Measurements from ENCODE around the gene ACOX3.
"Not testable (repeated sequence)": the region's sequence is repeated elsewhere in the genome, so short reads cannot be mapped to it uniquely, and the experiment has no call there.

ACOX3 gene

DNA sequence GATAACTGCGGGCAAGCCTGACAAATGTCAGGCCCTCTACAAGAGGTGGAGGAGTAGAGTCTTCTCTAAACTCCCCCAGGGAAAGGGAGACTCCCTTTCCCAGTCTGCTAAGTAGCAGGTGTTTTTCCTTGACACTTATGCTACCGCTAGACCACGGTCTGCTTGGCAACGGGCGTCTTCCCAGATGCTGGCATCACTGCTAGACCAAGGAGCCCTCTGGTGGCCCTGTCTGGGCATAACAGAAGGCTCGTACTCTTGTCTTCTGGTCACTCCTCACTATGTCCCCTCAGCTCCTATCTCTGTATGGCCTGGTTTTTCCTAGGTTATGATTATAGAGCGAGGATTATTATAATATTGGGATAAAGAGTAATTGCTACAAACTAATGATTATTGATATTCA is 33.6 kb downstream of the ACOX3 start:
- not testable (repeated sequence) for DNase-seq (ENCODE audit: low read depth, low spot score)

DNA sequence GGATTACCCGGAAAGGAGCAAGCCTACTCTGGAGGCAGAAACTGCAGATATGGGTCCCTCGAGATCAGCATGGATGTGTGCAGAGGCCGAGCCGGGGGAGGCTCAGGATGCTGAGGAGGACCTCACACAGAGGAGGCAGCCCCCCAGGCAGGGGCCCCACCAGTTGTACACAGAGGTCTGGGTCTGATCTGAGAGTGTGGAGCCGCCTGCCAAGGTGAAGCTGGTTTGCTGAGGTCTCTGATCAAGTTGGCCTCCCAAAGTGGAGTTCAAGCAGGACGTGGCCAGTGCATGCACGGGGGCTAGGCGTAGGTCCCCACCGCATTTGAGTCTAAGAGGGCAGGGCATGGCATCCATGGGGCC is 35.0 kb downstream of the ACOX3 start:
- no peak for DNase-seq (ENCODE audit: low read depth, low spot score)

DNA sequence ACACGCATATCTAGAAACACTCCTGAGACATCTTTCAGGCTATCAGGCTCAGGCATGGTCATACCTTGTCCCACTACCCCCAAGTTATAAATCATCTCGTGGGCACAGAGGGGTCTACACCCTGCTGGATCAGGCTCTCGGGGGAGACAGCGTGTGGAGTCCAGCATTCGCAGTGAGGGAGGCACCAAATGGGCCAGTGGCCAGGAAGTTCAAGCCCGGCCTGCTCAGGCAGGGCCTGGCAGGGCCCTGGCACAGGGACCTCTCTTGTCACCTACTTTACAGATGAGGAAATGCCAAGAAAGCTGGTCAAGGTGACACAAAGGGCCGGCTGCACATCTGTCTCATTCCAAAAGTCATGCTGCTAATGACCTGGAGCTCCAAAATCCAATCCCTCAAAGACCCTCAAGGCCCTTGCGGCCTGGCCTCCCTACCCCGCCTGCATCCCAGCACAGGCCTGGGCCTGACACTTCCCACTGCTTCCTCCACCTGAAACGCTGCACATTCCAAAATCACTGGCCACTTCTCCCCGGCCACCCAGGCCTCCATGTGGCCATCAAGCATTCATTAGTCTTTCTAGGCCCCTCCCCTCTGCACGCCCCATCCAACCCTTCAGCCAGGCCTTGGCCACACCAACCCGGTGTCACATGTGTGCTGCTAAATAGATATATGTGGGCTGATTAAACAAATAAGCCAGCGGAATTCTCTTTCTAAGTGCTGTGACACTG is 35.6 kb downstream of the ACOX3 start:
- no peak for DNase-seq (ENCODE audit: low read depth, low spot score)

GRCh38 chr4:8403976-8404375 is 36.5 kb downstream of the ACOX3 start:
- DNase-seq (ENCODE audit: low read depth, low spot score): no peak

DNA sequence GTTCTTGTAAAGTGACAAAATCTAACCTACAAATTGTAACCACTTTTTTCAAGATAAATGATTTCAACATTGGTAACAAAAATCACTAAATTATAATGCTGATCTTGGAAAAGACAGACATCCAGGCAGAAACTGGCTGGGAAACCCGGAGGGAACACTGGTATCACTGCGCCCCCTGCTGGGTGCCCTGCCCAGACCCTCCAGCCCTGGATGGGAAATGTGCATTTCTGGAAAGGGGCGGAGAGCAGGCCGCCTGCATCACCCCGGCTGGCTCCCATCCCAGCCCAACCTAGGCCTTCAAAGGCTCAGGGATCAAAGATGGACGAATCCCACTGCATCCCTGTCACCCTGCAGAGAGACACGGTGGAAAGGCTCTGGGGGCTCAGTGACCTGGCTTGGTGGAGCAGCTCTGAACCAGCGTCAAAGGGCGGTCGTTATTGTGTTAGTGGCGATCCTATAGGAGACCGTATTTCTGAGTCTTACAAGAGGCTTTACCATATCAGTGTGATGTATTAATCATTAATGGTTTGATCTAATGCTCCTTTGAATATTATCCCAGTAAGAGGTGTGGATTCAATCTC is 37.3 kb downstream of the ACOX3 start:
- peak; percentile 45 for DNase-seq (ENCODE audit: low read depth, low spot score)

DNA sequence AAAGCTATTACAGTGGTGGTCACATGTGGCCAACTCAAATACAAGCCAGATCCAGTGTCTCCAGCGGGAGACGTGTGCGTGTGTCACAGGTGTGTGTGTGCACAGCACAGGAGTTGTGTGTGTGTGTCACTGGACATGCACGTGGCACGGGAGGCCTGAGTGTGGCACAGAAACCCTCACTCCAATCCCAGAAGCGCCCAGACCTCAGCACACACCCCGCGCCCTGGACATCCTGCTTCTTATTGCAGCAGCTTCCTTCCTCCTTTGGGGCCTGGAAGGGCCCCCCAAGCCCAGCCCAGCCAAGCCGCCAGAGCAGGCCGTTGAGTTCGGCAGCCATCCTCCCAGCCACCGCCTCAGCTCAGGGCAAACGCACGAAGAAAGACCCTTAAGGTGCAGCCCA is 37.9 kb downstream of the ACOX3 start:
- no peak for DNase-seq (ENCODE audit: low read depth, low spot score)

DNA sequence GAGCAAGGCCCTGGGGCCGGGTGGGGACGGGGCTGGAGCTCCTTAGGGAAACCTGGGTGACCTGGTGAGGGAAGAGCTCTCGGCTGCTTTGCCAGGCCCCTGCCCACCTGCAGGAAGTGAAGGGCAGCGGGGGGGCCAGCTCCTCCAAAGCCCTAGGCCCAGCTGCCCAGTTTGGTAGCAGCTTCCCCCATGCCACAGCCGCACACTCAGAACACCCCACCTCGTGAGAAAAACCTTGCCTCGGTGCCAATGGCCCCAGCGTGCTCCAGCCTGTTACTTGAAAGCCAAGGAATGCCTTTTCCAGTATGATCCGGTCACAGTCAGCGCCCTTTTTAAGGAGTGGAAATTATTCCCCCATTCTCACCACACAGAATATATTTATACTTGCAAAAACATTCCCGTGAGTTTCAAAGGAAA is 38.3 kb downstream of the ACOX3 start:
- DNase-seq (ENCODE audit: low read depth, low spot score): no peak

DNA sequence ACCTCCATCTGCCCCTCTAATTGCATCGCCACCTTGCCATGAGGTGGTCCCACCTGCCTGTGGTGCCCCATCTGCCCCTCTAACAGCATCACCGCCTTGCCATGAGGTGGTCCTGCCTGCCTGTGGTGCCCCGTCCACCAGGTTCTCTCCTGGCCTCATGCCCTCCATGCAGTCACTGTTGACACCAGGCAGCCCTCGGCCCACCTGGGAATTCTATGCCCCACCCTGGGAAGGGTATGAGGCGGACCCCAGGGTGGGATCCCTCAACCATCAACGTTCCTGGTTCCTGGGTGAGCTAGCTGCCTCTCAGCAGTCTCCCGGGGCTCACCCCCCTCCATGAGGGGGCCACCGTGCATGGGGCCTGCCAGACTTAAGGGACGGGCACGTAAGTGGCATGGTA is 38.9 kb downstream of the ACOX3 start:
- DNase-seq (ENCODE audit: low read depth, low spot score): no peak

DNA sequence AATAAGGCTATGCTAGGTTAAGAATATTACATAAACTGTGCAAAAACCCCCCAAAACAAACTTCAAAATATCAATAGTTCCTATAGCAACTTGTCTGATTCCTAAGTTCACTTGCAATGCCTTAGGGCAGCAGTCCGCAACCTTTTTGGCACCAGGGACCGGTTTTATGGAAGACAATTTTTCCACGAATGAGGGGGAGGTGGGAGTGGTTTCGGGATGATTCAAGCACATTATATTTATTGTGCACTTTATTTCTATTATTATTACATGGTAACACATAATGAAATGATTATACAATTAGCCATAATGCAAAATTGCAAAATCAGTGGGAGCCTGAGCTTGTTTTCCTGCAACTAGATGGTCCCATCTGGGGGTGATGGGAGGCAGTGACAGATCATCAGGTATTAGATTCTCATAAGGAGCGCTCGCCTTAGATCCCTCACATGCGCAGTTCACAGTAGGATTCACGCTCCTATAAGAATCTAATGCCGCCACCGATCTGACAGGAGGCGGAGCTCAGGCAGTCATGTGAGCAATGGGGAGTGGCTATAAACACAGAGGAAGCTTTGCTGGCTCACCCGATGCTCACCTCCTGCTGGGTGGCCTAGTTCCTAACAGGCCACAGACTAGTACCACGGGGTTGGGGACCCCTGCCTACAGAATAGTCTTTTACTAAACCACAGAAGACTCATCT is 39.7 kb downstream of the ACOX3 start:
- no peak for DNase-seq (ENCODE audit: low read depth, low spot score)

GRCh38 chr4:8399298-8399697 is 41.2 kb downstream of the ACOX3 start:
- no peak for DNase-seq (ENCODE audit: low read depth, low spot score)

- DNase-seq (ENCODE audit: low read depth, low spot score): no peak
These were observed 42.2 kb downstream of the ACOX3 start for GRCh38 chr4:8398347-8398746.

DNA sequence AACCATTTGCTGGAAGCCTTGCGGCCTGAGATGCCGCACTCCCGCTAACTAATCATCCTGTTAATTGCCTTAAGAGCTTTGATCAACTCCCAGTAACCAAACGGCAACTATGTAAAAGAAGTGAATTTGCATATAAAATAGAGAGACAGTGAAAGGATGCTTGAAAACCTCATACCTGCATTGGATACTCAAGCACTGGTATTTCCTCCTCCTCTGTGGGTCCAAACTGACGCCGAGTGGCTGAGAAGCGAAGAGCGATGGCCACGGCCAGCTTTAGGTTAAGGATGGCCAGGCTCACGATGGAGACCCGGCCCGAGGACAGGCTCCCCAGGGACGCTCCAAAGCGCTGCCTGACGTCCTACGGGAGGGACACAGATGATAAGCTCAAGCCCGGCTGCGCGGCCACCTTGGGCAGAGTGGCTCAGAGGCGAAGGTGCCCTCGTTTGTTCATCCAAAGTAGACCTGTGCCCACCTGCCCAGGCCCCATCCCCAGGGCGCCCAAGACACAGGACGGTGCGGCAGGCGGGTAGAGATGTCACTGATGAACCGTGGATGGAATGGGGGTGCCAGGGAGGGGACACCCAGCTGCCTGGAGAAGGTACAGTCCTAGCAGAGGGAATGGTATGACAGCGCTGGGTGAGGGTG is 43.6 kb downstream of the ACOX3 start:
- no peak for DNase-seq (ENCODE audit: low read depth, low spot score)

- DNase-seq (ENCODE audit: low read depth, low spot score): no peak
These were observed 44.8 kb downstream of the ACOX3 start for GRCh38 chr4:8395504-8396296.

GRCh38 chr4:8394806-8395205 is 45.7 kb downstream of the ACOX3 start:
- no peak for DNase-seq (ENCODE audit: low read depth, low spot score)

- no peak for DNase-seq (ENCODE audit: low read depth, low spot score)
These were observed 46.4 kb downstream of the ACOX3 start for GRCh38 chr4:8394061-8394519.

GRCh38 chr4:8393593-8394038 is 46.9 kb downstream of the ACOX3 start:
- peak; percentile 65 for DNase-seq (ENCODE audit: low read depth, low spot score)

- no peak for DNase-seq (ENCODE audit: low read depth, low spot score)
These were observed 47.8 kb downstream of the ACOX3 start for GRCh38 chr4:8392591-8393190.

- peak; percentile 63 for DNase-seq (ENCODE audit: low read depth, low spot score)
These were observed 48.6 kb downstream of the ACOX3 start for GRCh38 chr4:8391972-8392371.

DNA sequence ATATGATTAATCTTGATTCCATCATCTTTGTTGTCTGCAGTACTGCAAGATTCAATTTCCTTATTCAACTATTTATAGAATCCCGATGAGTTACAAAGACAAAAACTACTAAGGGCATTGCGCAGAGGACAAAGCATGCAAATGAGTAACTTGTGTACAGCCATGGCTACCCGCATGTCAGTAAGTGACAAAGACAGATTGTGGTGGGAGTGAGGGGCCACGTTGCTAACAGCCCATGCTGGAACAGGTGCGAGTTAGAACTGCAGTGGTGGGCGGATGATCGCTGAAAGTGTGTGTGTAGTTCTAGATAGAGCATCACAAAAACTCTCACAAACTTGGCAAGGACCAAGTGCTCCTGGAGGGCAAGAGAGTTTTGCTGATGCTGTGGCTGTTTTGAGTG is 49.5 kb downstream of the ACOX3 start:
- no peak for DNase-seq (ENCODE audit: low read depth, low spot score)

- no peak for DNase-seq (ENCODE audit: low read depth, low spot score)
These were observed 49.9 kb downstream of the ACOX3 start for GRCh38 chr4:8390577-8390976.

- no peak for DNase-seq (ENCODE audit: low read depth, low spot score)
These were observed 52.0 kb downstream of the ACOX3 start for GRCh38 chr4:8388528-8388870.
